Measurements from ENCODE around the gene HDAC1.
A peak's percentile ranks its signal among the peaks of the same experiment; 100 is the strongest.

The HDAC1 gene

GRCh38 chr1:32303358-32303757 lies 11.5 kb downstream of the HDAC1 start:
- peaks cover 0 to 4% (median 0%) of the 10 kb centered on the region in 5 donors for H3K4me1 ChIP-seq (ENCODE audit: control insufficient read depth in 5 of 5, insufficient read depth in 5 of 5, low read length in 5 of 5)
- H3K9me3 ChIP-seq (ENCODE audit: control insufficient read depth in 5 of 5, low read length in 5 of 5), result peaks cover 0 to 4% (median 3%) of the 10 kb centered on the region in 5 donors
- H3K27me3 ChIP-seq (ENCODE audit: control insufficient read depth in 5 of 5, insufficient read depth in 4 of 5, low read length in 5 of 5), result no peaks in the 10 kb centered on the region
- peaks cover 2 to 32% (median 21%) of the 10 kb centered on the region in 5 donors for H3K36me3 ChIP-seq (ENCODE audit: control insufficient read depth in 5 of 5, insufficient read depth in 5 of 5, low read length in 5 of 5)
- no peak overlapping the region for H3K9ac ChIP-seq (ENCODE audit: low read length in 5 of 5)
- H3K27ac ChIP-seq (ENCODE audit: low read depth, low read length), result no peak overlapping the region
- H3K4me3 ChIP-seq (ENCODE audit: low read depth in 1 of 5, low read length in 5 of 5), result no peak overlapping the region

DNA sequence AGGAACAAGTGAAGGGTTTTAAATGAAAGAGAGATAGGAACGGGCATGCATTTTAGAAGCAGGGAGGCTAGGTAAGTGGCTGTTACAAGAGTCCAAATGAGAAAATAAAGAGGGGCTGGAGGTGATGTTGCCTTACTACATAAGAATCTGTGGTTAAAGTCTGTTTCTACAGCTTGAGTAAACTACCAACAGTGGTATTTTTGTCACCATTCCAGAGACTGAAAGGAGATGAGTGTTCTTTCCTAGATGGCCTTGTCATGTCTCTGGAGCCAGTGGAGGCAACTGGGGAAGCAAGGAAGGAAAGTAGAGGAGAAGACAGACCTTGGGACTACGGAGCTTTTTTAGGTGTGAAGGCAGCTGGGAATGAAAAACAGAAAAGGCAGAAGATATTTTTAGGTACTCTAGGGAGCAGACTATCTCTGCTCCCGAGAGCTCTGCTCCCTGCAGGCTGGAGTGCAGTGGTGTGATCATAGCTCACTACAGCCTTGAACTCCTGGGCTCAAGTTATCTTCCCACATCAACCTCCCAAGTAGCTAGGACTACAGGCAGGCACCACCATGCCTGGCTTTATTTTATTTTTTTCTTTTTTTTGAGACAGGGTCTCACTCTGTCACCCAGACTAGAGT lies 12.2 kb downstream of the HDAC1 start:
- Histone ChIP-seq H3K9me3 (ENCODE audit: control insufficient read depth in 5 of 5, low read length in 5 of 5) (peaks cover 0 to 4% (median 3%) of the 10 kb centered on the region in 5 donors), H3K27me3 (ENCODE audit: control insufficient read depth in 5 of 5, insufficient read depth in 4 of 5, low read length in 5 of 5) (no peaks in the 10 kb centered on the region), H3K4me3 (ENCODE audit: low read depth in 1 of 5, low read length in 5 of 5) (no peak overlapping the region), H3K4me1 (ENCODE audit: control insufficient read depth in 5 of 5, insufficient read depth in 5 of 5, low read length in 5 of 5) (peaks cover 0 to 4% (median 0%) of the 10 kb centered on the region in 5 donors), H3K36me3 (ENCODE audit: control insufficient read depth in 5 of 5, insufficient read depth in 5 of 5, low read length in 5 of 5) (peaks cover 2 to 32% (median 21%) of the 10 kb centered on the region in 5 donors), H3K27ac (ENCODE audit: low read depth, low read length) (no peak overlapping the region), H3K9ac (ENCODE audit: low read length in 5 of 5) (no peak overlapping the region)

DNA sequence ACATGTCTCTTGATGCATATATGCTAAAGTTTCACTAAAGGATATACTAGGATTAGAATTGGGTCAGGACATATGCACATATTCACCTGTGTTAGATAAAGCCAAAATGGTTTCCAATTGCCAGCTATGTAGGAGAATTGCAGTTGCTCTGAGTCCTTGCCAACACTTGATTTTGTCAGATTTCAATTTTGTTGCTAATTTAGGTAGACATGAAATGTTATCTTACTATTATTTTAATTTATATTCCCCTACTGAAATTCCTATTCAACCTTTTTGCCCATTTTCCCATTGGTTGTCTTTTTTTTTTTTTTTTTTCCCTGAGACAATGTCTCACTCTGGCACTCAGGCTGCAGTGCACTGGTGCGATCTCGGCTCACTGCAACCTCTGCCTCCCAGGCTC lies 13.4 kb downstream of the HDAC1 start:
- no peaks in the 10 kb centered on the region for H3K27me3 ChIP-seq (ENCODE audit: control insufficient read depth in 5 of 5, insufficient read depth in 4 of 5, low read length in 5 of 5)
- peaks cover 2 to 32% (median 21%) of the 10 kb centered on the region in 5 donors for H3K36me3 ChIP-seq (ENCODE audit: control insufficient read depth in 5 of 5, insufficient read depth in 5 of 5, low read length in 5 of 5)
- H3K4me1 ChIP-seq (ENCODE audit: control insufficient read depth in 5 of 5, insufficient read depth in 5 of 5, low read length in 5 of 5), result peaks cover 0 to 4% (median 0%) of the 10 kb centered on the region in 5 donors
- no peak overlapping the region for H3K27ac ChIP-seq (ENCODE audit: low read depth, low read length)
- no peak overlapping the region for H3K9ac ChIP-seq (ENCODE audit: low read length in 5 of 5)
- H3K9me3 ChIP-seq (ENCODE audit: control insufficient read depth in 5 of 5, low read length in 5 of 5), result peaks cover 0 to 4% (median 3%) of the 10 kb centered on the region in 5 donors
- H3K4me3 ChIP-seq (ENCODE audit: low read depth in 1 of 5, low read length in 5 of 5), result no peak overlapping the region

DNA sequence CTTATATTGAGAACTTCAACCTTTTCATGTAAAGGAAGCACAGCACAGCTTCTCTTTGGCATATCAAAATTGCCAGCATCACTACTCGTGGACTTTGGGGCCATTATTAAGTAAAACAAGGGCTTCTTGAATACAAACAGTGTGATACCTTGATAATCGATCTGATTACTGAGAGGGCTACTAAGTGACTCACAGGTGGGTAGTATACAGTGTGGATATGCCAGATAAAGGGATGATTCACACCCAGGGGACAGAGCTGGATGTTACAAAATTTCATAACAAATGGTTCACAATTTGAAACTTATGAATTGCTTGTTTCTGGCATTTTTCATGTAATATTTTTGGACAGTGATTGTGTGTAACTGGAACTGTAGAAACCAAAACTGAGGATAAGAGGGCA lies 15.4 kb downstream of the HDAC1 start:
- no peak overlapping the region for H3K4me3 ChIP-seq (ENCODE audit: low read depth in 1 of 5, low read length in 5 of 5)
- no peaks in the 10 kb centered on the region for H3K27me3 ChIP-seq (ENCODE audit: control insufficient read depth in 5 of 5, insufficient read depth in 4 of 5, low read length in 5 of 5)
- H3K9ac ChIP-seq (ENCODE audit: low read length in 5 of 5), result no peak overlapping the region
- H3K9me3 ChIP-seq (ENCODE audit: control insufficient read depth in 5 of 5, low read length in 5 of 5), result peaks cover 0 to 4% (median 3%) of the 10 kb centered on the region in 5 donors
- no peak overlapping the region for H3K27ac ChIP-seq (ENCODE audit: low read depth, low read length)
- peaks cover 0 to 4% (median 0%) of the 10 kb centered on the region in 5 donors for H3K4me1 ChIP-seq (ENCODE audit: control insufficient read depth in 5 of 5, insufficient read depth in 5 of 5, low read length in 5 of 5)
- peaks cover 2 to 32% (median 21%) of the 10 kb centered on the region in 5 donors for H3K36me3 ChIP-seq (ENCODE audit: control insufficient read depth in 5 of 5, insufficient read depth in 5 of 5, low read length in 5 of 5)

DNA sequence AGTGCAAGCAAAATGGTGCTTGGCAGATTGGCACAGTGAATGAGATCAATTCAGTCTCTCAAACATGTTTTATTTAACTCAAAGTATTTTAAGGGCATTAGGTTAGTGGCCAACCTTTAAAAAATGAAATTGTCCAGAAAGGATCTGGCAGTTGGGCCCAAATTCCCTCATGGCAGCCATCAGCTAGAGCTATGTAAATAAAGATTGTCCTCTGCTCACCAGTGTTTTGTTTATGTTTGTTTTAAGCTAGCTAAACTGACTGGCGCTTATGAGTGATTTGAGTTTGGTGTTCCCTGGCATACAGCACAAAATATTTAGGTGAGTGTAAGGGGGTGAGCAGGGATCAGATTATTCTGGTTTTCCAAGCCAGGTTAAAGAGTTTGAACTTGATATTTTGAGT lies 18.1 kb downstream of the HDAC1 start:
- Histone ChIP-seq H3K9me3 (ENCODE audit: control insufficient read depth in 5 of 5, low read length in 5 of 5) (peaks cover 0 to 4% (median 3%) of the 10 kb centered on the region in 5 donors), H3K27me3 (ENCODE audit: control insufficient read depth in 5 of 5, insufficient read depth in 4 of 5, low read length in 5 of 5) (no peaks in the 10 kb centered on the region), H3K9ac (ENCODE audit: low read length in 5 of 5) (peak overlapping the region in 1 of 5 donors; percentile 51), H3K36me3 (ENCODE audit: control insufficient read depth in 5 of 5, insufficient read depth in 5 of 5, low read length in 5 of 5) (peaks cover 2 to 8% (median 3%) of the 10 kb centered on the region in 5 donors), H3K27ac (ENCODE audit: low read depth, low read length) (no peak overlapping the region), H3K4me3 (ENCODE audit: low read depth in 1 of 5, low read length in 5 of 5) (no peak overlapping the region), H3K4me1 (ENCODE audit: control insufficient read depth in 5 of 5, insufficient read depth in 5 of 5, low read length in 5 of 5) (peaks cover 0 to 4% (median 0%) of the 10 kb centered on the region in 5 donors)

DNA sequence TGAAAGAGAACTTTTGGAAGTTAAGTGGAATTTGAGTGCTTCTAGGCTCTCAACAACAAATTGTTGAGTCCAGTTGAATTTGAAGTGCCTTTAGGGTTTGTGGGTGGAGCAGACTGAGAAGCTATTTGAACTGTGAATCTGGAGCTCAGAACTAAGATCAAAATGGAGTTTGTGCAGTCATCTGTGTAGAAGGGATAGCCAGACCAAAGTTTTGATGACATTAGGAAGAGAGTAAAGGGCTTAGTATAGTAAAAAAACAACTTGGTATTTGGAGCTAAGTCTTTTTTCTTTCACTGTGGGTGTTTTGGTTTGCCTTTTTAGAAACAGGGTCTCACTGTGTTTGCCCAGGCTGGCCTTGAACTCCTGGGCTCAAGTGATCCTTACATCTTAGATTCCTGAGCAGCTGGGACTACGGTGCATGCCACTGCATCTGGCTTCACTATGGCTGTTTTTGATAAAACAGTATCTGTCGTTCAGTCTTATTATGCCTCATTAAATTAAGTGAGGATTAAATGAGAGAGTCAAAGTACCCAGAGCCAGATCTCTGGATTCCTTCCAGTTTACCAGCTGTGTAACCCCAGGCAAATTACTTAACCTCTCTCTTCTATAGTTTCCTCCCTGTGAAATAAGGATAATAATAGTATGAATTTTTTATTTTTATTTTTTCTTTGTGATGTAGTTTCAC lies 20.0 kb downstream of the HDAC1 start:
- no peaks in the 10 kb centered on the region for H3K27me3 ChIP-seq (ENCODE audit: control insufficient read depth in 5 of 5, insufficient read depth in 4 of 5, low read length in 5 of 5)

GRCh38 chr1:32316903-32317277 lies 25.0 kb downstream of the HDAC1 start:
- H3K9ac ChIP-seq (ENCODE audit: low read length in 5 of 5), result no peak overlapping the region
- H3K4me3 ChIP-seq (ENCODE audit: low read depth in 1 of 5, low read length in 5 of 5), result no peak overlapping the region
- no peak overlapping the region for H3K27ac ChIP-seq (ENCODE audit: low read depth, low read length)
- peaks cover 4 to 21% (median 6%) of the 10 kb centered on the region in 5 donors for H3K36me3 ChIP-seq (ENCODE audit: control insufficient read depth in 5 of 5, insufficient read depth in 5 of 5, low read length in 5 of 5)
- no peaks in the 10 kb centered on the region for H3K27me3 ChIP-seq (ENCODE audit: control insufficient read depth in 5 of 5, insufficient read depth in 4 of 5, low read length in 5 of 5)
- no peaks in the 10 kb centered on the region for H3K9me3 ChIP-seq (ENCODE audit: control insufficient read depth in 5 of 5, low read length in 5 of 5)
- peaks cover 0 to 7% (median 0%) of the 10 kb centered on the region in 5 donors for H3K4me1 ChIP-seq (ENCODE audit: control insufficient read depth in 5 of 5, insufficient read depth in 5 of 5, low read length in 5 of 5)

More for the DNA sequence above, 20.0 kb downstream of the HDAC1 start:
- Histone ChIP-seq H3K9me3 (ENCODE audit: control insufficient read depth in 5 of 5, low read length in 5 of 5) (no peaks in the 10 kb centered on the region), H3K4me1 (ENCODE audit: control insufficient read depth in 5 of 5, insufficient read depth in 5 of 5, low read length in 5 of 5) (peaks cover 0 to 4% (median 0%) of the 10 kb centered on the region in 5 donors), H3K27ac (ENCODE audit: low read depth, low read length) (no peak overlapping the region), H3K36me3 (ENCODE audit: control insufficient read depth in 5 of 5, insufficient read depth in 5 of 5, low read length in 5 of 5) (peaks cover under 1 to 4% (median 3%) of the 10 kb centered on the region in 5 donors), H3K9ac (ENCODE audit: low read length in 5 of 5) (no peak overlapping the region), H3K4me3 (ENCODE audit: low read depth in 1 of 5, low read length in 5 of 5) (no peak overlapping the region)

DNA sequence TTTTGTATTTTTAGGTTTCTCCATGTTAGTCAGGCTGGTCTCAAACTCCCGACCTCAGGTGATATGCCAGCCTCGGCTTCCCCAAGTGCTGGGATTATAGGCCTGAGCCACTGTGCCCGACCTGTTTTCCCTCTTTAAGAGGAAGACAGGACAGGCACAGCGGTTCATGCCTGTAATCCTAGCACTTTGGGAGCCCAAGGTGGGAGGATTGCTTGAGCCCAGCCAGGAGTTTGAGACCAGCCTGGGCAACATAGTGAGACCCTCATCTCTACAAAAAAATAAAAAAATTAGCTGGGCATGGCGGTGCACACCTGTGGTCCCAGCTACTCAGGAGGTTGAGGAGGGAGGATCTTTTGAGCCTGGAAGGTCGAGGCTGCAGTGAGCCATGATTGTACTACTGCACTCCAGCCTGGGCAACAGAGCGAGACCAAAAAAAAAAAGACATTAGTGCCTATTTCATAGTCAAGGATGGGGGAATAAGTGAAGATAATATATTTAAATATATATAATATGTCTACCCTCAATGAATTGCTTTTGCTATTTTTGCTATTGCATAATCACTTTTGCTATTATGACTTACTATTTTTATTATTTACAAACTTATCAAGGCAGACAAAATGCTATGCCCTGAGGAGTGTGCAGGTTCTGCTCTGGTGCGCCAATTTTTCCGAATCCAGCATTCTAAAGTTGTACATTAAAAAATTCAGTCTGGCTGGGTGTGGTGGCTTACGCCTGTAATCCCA lies 26.4 kb downstream of the HDAC1 start:
- no peaks in the 10 kb centered on the region for H3K9me3 ChIP-seq (ENCODE audit: control insufficient read depth in 5 of 5, low read length in 5 of 5)
- peaks cover 0 to 8% (median 0%) of the 10 kb centered on the region in 5 donors for H3K4me1 ChIP-seq (ENCODE audit: control insufficient read depth in 5 of 5, insufficient read depth in 5 of 5, low read length in 5 of 5)
- H3K9ac ChIP-seq (ENCODE audit: low read length in 5 of 5), result no peak overlapping the region
- no peak overlapping the region for H3K4me3 ChIP-seq (ENCODE audit: low read depth in 1 of 5, low read length in 5 of 5)
- H3K27ac ChIP-seq (ENCODE audit: low read depth, low read length), result no peak overlapping the region
- H3K36me3 ChIP-seq (ENCODE audit: control insufficient read depth in 5 of 5, insufficient read depth in 5 of 5, low read length in 5 of 5), result peaks cover 4 to 21% (median 6%) of the 10 kb centered on the region in 5 donors
- H3K27me3 ChIP-seq (ENCODE audit: control insufficient read depth in 5 of 5, insufficient read depth in 4 of 5, low read length in 5 of 5), result no peaks in the 10 kb centered on the region

DNA sequence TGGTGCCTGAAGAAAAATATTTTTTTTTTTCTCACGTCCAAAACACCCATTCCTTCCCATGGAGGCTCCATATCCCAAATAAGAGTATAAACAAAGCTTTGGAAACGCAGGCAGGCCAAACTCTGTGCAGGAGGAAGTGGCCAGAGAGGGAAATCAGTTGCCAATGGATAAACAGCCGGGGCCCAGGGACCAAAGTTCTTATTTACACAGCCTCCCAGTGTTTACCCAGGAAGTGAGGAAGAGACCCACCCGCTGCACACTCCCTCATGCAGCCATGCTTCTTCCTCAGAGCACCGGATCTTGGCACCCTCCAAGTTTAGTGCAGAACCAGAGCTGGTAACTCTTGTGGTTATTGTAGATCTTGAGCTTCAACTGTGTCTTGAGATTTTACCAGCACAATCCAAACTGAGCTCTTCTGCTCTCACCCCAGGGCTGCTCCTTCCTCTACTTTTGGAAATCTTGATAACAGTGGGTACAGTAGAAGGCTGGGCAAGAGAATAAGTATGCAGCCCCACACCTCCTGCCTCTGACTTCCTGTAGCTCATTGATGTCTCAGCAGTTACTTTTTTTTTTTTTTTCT lies 29.9 kb downstream of the HDAC1 start:
- peaks cover 5 to 32% (median 8%) of the 10 kb centered on the region in 5 donors for H3K36me3 ChIP-seq (ENCODE audit: control insufficient read depth in 5 of 5, insufficient read depth in 5 of 5, low read length in 5 of 5)
- no peaks in the 10 kb centered on the region for H3K27me3 ChIP-seq (ENCODE audit: control insufficient read depth in 5 of 5, insufficient read depth in 4 of 5, low read length in 5 of 5)
- H3K9ac ChIP-seq (ENCODE audit: low read length in 5 of 5), result no peak overlapping the region
- H3K27ac ChIP-seq (ENCODE audit: low read depth, low read length), result no peak overlapping the region
- H3K4me3 ChIP-seq (ENCODE audit: low read depth in 1 of 5, low read length in 5 of 5), result no peak overlapping the region
- peaks cover 0 to 8% (median 0%) of the 10 kb centered on the region in 5 donors for H3K4me1 ChIP-seq (ENCODE audit: control insufficient read depth in 5 of 5, insufficient read depth in 5 of 5, low read length in 5 of 5)
- H3K9me3 ChIP-seq (ENCODE audit: control insufficient read depth in 5 of 5, low read length in 5 of 5), result no peaks in the 10 kb centered on the region

Measured in subcutaneous abdominal adipose tissue (tissue), 5 donors.